LNCaP clone FGC (cell line): ENCODE measurements around the gene GDE1.
A peak's percentile ranks its signal among the peaks of the same experiment; 100 is the strongest.

ENCODE experiments used
- DNase-seq: peaks from one replicate; pipeline ENCODE4 v3.0.0-alpha.2; 2011; ENCODE audit warnings: low read depth
- H3K4me3 ChIP-seq: 2 replicates; pipeline ENCODE4 v1.5.1; 2011; ENCODE audit warnings: mild to moderate bottlenecking, low read depth, low read length, control low read depth
- TF ChIP-seq, protein P1 (sequence below): IDR thresholded peaks from 2 replicates; pipeline ENCODE4 v1.5.1; 2012; ENCODE audit warnings: mild to moderate bottlenecking; ENCODE audit not compliant: control insufficient read depth, insufficient read depth; ENCODE audit errors: extremely low read depth

The GDE1 gene

GRCh38 chr16:19490619-19491018 is 31.3 kb downstream of the GDE1 start:
- H3K4me3 ChIP-seq, result no peak overlapping the region
- no peak for DNase-seq
- TF ChIP-seq, protein P1, sequence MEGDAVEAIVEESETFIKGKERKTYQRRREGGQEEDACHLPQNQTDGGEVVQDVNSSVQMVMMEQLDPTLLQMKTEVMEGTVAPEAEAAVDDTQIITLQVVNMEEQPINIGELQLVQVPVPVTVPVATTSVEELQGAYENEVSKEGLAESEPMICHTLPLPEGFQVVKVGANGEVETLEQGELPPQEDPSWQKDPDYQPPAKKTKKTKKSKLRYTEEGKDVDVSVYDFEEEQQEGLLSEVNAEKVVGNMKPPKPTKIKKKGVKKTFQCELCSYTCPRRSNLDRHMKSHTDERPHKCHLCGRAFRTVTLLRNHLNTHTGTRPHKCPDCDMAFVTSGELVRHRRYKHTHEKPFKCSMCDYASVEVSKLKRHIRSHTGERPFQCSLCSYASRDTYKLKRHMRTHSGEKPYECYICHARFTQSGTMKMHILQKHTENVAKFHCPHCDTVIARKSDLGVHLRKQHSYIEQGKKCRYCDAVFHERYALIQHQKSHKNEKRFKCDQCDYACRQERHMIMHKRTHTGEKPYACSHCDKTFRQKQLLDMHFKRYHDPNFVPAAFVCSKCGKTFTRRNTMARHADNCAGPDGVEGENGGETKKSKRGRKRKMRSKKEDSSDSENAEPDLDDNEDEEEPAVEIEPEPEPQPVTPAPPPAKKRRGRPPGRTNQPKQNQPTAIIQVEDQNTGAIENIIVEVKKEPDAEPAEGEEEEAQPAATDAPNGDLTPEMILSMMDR, result no peak

DNA sequence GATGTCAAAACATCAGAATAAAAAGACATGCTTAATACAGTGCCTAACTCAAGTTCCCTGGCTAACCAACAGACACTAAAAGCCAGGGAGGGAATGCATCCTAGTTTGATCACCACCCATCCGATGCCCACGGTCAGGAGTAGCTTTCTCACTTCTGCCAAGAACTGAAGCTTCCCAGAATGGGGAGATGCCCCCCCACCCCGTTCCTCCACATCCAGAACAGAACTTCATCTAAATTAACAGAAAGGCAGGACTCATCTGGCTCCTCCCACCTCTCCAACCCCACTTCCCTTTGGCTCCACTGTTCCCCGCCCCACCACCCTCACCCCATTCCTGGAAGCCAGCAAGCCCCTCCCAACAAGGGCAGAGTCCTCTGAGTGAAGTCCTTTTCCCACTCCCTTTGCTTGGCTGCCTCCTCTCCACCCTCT is 33.7 kb downstream of the GDE1 start:
- H3K4me3 ChIP-seq, result no peak overlapping the region

DNA sequence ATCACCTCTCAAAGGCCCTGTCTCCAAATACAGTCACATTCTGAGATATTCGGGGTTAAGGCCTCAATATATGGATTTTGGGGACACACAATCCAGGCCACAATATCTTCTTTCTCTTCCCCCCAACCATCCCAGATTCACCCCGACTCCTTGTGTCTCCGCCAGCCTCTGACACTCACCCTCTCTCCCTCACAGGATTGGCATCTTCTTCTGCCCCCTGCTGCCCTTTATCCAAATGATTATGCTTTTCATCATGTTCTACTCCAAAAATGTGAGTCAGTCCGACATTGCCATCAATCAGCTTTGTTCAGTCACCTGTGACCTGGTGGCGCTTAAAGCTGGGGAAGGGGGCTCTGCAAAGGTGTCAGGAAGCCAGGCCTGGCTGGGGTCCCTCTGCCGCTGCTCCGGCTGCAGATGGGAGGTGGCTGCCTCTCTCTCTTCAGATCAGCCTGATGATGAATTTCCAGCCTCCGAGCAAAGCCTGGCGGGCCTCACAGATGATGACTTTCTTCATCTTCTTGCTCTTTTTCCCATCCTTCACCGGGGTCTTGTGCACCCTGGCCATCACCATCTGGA is 35.1 kb downstream of the GDE1 start:
- TF ChIP-seq, protein P1, result no peak
- DNase-seq, result no peak

More for the DNA sequence above, 33.7 kb downstream of the GDE1 start:
- TF ChIP-seq, protein P1, result no peak
- no peak for DNase-seq

GRCh38 chr16:19486051-19486450 is 35.8 kb downstream of the GDE1 start:
- no peak overlapping the region for H3K4me3 ChIP-seq
- TF ChIP-seq, protein P1, result no peak
- DNase-seq, result no peak

More for the DNA sequence above, 35.1 kb downstream of the GDE1 start:
- no peak overlapping the region for H3K4me3 ChIP-seq

GRCh38 chr16:19485611-19486010 is 36.3 kb downstream of the GDE1 start:
- H3K4me3 ChIP-seq, result no peak overlapping the region
- no peak for DNase-seq
- TF ChIP-seq, protein P1, result no peak

DNA sequence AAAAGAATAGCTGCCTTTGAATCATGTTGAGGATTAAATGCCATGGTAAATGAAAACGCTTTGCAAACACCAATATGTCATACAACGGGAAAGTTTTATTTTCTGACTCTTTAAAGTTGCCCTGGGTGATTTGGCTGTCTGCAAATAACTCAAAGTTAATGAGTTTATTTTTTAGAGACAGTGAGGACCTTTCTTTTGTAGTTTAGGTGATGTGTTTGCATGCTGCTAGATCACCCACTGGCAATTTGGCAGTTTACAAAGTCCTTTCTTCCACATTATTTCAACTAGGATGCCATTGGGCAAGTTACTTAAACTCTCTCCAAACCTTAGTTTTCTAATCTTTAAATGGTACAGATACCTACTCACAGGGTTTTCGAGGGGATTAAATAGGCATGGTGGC is 37.8 kb downstream of the GDE1 start:
- peak; percentile 23 for DNase-seq
- TF ChIP-seq, protein P1, result no peak
- no peak overlapping the region for H3K4me3 ChIP-seq

DNA sequence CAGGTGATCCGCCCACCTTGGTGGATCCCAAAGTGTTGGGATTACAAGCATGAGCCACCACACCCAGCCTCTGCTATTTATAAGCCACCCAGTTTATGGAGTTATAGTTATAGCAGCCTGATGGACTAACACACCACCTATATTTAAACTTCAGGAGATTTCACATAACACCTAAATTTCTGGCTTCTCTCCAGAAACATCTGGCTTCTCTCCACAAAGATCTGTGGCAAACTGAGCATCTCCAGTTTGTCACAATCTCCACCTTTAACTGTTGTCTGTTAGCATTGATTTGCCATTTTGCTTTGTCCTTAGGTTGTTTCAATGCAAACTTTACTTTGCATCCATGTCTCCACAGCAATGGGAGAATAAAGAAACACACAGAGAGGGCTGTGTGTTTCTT is 39.6 kb downstream of the GDE1 start:
- TF ChIP-seq, protein P1, result no peak
- DNase-seq, result no peak
- H3K4me3 ChIP-seq, result no peak overlapping the region
